Stimulated activated CD8-positive, alpha-beta memory T cell treated with anti-CD3 and anti-CD28 coated beads, Interleukin-4, amount 100 ng/mL, for 48 hours (primary cell): ENCODE data around the gene XPC.

Experiments
- DNase-seq: peaks from one replicate; pipeline ENCODE4 v3.0.0-alpha.2; 2020

Gene XPC

GRCh38 chr3:14206548-14207177 is 28.3 kb upstream of the XPC start:
- no peak for DNase-seq

DNA sequence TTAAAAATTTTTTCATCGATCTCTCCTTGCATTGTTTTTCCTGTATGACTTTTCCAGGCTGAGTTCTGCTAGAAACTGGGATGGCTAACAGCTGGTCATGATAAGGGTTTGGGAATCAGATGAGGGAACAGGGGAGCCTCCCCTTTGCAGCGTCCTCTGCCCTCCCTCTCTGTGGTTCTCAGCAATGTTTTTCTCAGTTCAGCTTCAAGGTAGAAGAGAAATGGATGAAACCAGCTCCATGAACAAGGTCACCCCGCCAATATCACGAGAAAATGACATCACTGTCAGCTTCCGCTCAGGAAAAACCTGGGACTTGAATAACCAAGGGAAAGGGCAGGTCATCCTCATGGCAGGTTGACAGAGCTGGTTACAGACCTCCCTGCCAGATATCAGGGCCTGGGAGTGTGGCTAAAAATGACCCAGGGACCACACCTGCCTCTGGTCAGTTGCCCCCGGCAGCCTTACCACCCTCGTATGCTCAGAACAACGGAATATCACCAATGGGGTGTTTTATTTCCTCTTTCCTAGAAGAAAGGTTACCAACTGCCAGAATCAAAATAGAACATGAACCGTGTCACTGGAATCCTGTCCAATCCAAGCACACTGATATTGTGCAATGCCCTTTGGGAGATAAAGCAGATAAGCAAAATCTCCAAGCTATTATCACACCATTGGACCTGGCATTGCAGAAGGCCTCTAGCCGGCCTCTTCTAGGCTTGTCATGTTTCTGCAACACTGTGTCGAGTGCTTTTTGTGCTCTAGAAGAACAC is 26.3 kb upstream of the XPC start:
- DNase-seq: no peak

GRCh38 chr3:14203521-14204079 is 25.2 kb upstream of the XPC start:
- peak; percentile 43 for DNase-seq

DNA sequence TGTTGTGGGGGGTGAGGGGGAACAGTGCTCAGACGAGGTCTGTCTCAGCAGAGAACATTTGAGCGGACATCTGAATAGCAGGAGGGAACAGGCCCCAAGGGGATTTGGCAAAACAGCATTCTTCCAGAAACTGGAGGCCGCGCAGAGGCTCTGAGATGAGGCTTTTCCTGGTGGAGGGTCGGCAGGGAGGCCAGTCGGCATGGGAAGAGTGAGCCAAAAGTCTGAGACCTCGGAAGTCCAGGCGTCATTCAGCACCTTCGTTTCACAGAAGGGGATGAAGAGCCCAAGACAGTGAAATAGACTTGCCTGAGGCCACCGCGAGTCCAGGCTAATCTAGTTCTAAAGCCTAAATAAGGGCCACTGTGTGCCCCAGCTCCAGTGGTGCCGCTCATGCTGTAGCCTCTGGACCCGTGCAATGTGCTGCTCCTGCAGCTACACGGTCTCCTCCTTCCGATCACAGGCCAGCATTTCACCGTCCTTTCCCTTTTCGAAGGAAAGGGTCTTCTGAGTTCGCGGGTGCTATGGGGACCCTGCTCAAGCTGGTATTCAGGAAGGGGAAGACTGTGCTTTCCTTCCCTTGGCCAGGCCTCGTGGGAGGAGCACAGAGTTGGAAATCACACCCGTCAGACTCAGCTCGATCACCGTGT is 24.6 kb upstream of the XPC start:
- no peak for DNase-seq

GRCh38 chr3:14201940-14202684 is 23.7 kb upstream of the XPC start:
- DNase-seq: no peak

DNA sequence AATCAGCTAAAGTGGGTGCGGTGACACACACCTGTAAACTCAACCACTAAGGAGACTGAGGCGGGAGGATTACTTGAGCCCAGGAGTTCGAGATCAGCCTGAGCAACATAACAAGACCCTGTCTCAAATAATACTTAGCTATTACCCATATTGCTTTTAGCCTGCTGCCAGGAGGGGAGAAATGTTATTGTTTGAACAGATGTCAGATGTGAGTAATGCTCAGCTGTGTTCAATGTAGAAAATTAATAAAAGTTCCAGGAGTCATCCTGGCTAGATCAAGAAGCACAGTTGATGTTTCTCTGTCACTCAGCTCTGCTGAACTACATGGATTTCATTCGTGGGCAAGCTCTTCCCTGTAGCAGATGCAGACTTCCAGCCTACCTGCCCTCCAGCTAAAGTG is 22.4 kb upstream of the XPC start:
- DNase-seq: no peak

DNA sequence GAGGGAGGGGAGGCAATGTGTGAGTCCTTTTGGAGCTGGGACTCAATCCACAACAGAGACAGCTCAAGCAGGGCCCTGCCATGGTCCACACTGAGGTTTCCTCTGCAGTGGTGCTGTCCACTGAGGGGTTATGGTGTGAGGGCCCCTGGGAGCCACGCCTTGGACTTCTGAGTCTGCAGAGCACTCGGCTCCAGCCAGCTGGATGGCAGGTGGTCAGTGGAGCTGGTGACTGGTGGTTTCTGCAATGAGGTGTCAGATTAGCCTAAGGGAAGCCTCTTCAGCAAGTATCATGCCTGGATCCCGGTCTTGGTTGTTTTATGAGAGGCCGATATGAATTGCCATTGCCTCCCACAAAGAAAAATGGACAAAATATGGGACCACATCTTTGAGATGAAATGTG is 21.9 kb upstream of the XPC start:
- DNase-seq: no peak

DNA sequence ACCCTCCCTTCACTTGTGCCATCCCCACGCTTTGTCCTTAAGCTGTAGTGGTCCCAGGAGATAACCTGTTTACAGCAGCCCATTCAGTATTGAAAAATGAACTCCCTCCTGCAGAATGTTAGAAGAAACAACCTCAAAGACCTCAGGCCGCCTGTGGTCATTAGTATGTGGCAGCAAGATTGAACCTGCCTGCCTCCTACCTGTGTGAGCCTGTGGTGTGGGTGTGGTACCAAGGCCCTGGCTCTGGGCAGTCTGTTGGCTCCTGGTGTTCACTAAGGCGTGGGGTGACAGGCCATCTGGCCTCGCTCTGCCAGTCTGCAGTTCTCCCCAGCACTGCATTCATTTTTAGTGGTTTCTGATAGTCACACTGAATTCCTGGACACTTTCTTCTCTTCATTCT is 21.2 kb upstream of the XPC start:
- no peak for DNase-seq

- DNase-seq: no peak
Measured at GRCh38 chr3:14194865-14195264, 16.5 kb upstream of the XPC start.

- no peak for DNase-seq
Measured at GRCh38 chr3:14188041-14188754, 9.8 kb upstream of the XPC start.

DNA sequence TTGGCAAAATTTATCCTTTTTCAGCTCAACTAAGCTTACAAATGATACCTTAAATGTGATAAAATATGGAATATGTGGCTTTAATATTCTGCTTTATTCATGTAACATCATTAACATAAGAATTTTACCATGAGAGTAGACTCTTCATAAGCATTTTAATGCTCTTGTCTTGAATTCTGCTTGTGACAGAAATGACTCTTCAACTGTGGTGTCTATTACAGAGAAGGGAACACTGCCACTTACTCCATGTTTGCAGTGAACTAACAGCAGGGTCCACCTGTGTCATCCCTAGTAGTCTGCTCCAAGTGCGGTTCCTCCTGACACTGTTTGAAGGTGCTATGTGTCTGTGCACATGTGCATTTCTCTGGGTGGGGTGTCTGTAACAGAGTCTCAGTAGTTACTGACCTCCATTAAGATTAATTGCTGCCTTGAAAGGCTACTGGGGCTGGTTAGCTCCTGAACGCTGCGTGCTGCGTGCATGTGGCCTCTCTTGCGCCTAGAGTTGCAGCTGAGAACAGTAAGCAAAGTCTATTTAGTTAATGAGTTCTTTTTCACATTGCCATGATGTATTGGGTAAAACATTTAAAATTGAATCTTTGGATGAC is 8.6 kb upstream of the XPC start:
- DNase-seq: no peak

DNA sequence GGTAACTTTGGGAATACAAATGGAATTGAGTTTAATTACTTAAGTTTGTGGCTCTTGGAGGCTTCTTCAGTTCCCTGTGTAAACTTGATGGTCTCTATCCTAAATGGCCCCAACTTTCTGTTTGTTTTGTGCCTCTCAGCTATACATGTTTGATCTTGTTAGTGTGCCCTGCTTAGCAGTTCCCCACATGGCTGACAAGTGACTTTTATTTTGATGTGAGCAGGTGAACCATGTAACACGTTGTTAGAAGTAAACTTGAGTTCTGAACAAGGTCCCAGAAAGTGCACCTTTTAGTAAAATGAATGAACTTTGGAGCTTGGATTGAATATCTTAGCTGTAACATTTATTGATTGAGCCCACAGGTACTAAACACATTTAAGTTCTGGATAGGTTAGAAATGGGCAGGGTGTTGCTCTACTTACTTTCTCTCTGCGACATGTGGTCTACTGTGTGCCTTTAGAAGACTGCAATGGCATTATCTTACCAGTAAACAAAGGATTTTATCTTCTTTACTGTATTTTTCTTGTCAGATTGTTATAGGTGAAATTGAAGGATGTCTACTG is 4.7 kb upstream of the XPC start:
- no peak for DNase-seq

- no peak for DNase-seq
Measured at GRCh38 chr3:14181253-14181652, 2.9 kb upstream of the XPC start.

GRCh38 chr3:14179795-14180194 is 1.4 kb upstream of the XPC start:
- no peak for DNase-seq

DNA sequence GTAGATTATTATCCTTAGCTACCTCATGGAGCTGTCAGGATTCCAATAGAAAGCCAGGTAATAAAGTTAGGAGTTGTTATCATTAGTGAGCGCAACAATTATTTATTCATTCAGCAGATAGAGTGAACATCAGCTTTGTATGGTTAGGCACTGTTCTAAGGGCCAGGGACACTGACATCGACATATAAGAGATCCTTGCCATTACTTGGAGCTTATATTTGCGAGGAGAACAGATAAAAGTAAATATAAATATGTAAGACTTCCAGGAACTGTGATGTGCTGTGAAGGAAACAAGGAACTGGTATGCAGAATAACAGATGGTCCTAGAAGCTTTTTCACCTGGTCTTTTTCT is 689 bp upstream of the XPC start:
- DNase-seq: no peak

DNA sequence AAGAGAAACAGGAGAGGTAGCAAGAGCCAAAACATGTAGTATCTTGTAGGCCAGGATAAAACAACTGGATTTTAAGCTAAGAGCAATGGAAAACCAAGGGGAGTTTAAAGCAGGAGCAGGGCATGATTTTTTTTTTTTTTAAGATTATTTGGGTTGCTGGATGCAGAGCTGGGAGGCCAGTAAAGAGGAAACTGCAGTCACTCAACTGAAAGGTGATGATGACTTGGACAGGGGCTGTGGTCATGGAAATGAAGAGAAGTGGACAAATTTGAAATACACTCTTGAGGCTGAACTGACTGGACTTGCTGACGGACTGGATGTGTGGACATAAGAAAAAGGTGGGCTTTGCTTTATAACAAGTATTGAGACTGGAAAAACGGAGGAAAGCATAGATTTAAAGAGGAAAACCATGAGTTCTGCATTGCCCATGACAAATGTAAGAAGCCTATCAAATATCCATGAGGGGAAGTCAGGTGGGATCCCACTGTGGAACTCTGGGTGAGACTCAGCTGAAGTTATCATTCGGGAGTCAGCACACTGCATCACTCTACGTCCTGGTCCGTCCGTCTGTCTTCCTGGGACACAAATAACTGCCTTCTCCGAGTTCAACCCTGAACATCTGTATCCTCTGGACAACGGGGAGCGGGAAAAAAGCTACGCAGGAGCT is 688 bp downstream of the XPC start:
- no peak for DNase-seq

DNA sequence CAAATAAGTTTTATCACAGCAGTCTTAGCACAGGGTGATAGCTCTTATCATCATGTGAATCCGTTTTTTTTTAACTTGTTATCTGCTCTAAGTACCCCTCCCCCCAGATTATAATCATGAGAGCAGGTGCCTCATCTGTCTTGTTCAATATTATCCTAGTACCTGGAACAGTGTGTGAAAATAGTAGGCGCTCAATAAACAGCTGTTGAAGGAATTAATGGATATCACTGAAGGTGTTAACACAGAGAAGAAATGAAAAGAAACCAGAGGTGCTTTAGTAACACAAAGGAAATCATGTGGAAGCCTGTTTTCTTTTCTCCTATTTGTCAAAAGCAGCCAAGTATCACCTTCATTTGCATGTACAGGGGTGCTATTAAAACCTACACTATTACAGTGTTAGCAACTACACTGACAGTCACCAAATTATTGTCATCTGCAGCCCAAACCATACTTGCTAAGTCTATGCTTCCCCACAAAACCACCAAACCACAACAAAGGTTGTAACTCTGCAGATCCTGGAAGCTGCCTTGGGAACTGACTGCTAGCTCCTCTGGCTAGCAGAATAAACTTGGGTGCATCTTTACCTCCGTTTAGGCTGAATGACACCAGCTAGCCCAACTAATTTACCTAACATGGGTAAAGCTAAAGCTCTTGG is 2.9 kb downstream of the XPC start:
- peak; percentile 42 for DNase-seq

DNA sequence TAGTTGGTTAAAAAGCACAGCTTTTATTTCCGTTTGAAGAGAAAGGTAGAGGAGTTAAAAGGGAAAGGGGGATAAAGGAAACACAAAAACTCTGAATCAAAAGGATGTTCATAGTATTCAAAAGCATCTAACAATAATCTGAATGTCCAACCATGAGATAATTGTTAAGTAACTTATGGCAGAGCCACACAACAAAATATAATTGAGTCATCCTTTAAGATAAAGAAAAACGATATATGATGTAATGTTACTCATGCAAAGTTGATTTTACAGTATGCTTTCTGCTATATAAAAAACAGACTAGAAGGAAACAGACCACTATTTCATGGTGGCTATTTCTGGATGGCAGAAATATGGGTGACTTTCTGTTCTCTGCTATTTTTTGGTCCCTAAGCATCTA is 3.9 kb downstream of the XPC start:
- no peak for DNase-seq

DNA sequence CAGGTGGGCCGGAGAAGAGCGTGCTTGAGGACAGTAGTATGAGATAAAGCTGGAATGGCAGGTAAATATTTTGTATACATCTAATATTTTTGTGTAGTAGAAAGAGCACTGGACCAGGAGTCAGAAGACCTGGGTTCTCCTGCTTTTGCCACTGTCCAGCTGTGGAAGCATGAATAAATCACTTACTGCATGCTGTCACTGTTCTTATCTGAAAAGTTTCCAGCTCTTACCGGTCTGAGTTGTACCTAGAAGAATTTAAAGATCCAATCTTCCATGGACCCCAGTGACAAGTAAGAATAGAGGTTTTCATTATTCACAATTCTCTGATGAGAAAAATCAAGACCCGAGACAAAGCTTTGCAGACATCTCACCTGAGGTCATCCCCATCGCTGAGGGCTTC is 5.9 kb downstream of the XPC start:
- no peak for DNase-seq

GRCh38 chr3:14170531-14171159 is 7.8 kb downstream of the XPC start:
- no peak for DNase-seq
